MCF 10A (cell line): ENCODE data around the gene CCL19. TPM values are rescaled to one million over a fixed set of nuclear protein-coding genes. Genes with fewer than 3 reads are reported as not detected.

Source experiments
- BruUV-seq: library from RNA; stranded (reverse); fragments of 400-500 nt; replicated peaks from 2 replicates; lab custom pipeline; 2021; lab: Mats Ljungman, UMichigan
- CTCF ChIA-PET: fragments of 300-600 bp; sonication (Branson Sonifier 250); formaldehyde crosslinking; extraction: SDS; loops from one replicate; lab custom pipeline; 2021; ENCODE audit warnings: antibody characterized with exemption, inconsistent platforms; lab: Yijun Ruan, JAX
- POLR2A ChIA-PET: fragments of 300-600, 350-650 bp; sonication (Branson Sonifier 250); formaldehyde crosslinking; extraction: SDS; loops from one replicate; lab custom pipeline; 2020; ENCODE audit warnings: antibody characterized with exemption, inconsistent platforms; lab: Yijun Ruan, JAX
- DNase-seq: peaks from one replicate; pipeline ENCODE4 v3.0.0-alpha.2; 2018; ENCODE audit not compliant: unreplicated experiment
- H3K27ac Mint-ChIP-seq: one replicate; pipeline ENCODE4 v1.8.0; 2022; ENCODE audit warnings: mild to moderate bottlenecking, low read depth, mixed read lengths; ENCODE audit not compliant: unreplicated experiment
- H3K27me3 Mint-ChIP-seq: one replicate; pipeline ENCODE4 v1.8.0; 2022; ENCODE audit warnings: mixed read lengths; ENCODE audit not compliant: insufficient read depth, unreplicated experiment
- H3K36me3 Mint-ChIP-seq: one replicate; pipeline ENCODE4 v1.8.0; 2022; ENCODE audit warnings: mild to moderate bottlenecking, moderate library complexity, mixed read lengths; ENCODE audit not compliant: insufficient read depth, unreplicated experiment
- H3K4me1 Mint-ChIP-seq: one replicate; pipeline ENCODE4 v1.8.0; 2022; ENCODE audit warnings: mixed read lengths; ENCODE audit not compliant: insufficient read depth, unreplicated experiment
- H3K4me3 Mint-ChIP-seq: one replicate; pipeline ENCODE4 v1.8.0; 2022; ENCODE audit warnings: mild to moderate bottlenecking, moderate library complexity, mixed read lengths; ENCODE audit not compliant: unreplicated experiment
- H3K9me3 Mint-ChIP-seq: one replicate; pipeline ENCODE4 v1.8.0; 2022; ENCODE audit warnings: mixed read lengths; ENCODE audit not compliant: unreplicated experiment
- CTCF ChIP-seq: fragments of 200-600 bp; IDR thresholded peaks from one replicate; pipeline ENCODE4 v1.8.0; 2022; ENCODE audit warnings: antibody characterized with exemption, mild to moderate bottlenecking; ENCODE audit not compliant: unreplicated experiment
- intact Hi-C: fragments of 100-400 bp; cut with micrococcal nuclease; formaldehyde crosslinking; loops from 2 replicates; pipeline ENCODE4 v1.14.1; 2022
- total RNA-seq: library from RNA; stranded (reverse); gene quantifications from 2 replicates; pipeline ENCODE4 v1.2.3, GENCODE V29; 2022

The CCL19 gene
- total RNA-seq, 1 experiment from 2014 or later = not detected

DNA sequence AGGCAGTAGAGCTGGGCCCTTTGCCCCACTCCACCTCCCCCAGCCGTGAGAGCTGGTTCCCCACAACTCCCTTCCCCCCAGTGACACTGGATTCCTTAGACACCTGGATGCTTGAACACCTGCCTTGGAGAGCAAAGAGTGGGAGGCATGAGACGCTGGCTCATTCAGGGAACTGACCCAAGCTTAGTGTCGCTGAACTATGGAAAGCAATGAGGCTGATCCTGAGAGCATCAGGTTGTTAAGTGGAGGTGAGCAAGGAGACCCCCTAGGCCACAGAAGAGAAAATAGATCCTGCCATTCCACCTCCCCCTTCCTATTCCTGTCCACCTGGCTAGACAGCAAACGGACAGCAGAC is 2.0 kb downstream of the CCL19 start:
- ChIA-PET POLR2A (no interaction called here), CTCF (interaction anchor here (1.7 kb wide), 1 partner anchor 13 kb away, joined by 5 read pairs; no protein-coding TSS in a partner anchor)
- DNase-seq = no peak
- Mint-ChIP-seq H3K4me3 (no peak overlapping the region), H3K27me3 (no peaks in the 10 kb centered on the region), H3K9me3 (no peaks in the 10 kb centered on the region), H3K27ac (no peak overlapping the region), H3K36me3 (peaks cover 6% of the 10 kb centered on the region), H3K4me1 (no peaks in the 10 kb centered on the region)
- intact Hi-C loops = no loop called here
- no peak for TF ChIP-seq CTCF
- BruUV-seq = no TSS peak

GRCh38 chr9:34688329-34689115 is 2.6 kb downstream of the CCL19 start:
- TF ChIP-seq CTCF = no peak
- no peak overlapping the region for H3K27ac Mint-ChIP-seq
- CTCF ChIA-PET = interaction anchor here (0.6 to 0.9 kb wide), 2 partner anchors 14 to 363 kb away, joined by 3 to 4 read pairs; no protein-coding TSS in a partner anchor
- no peak overlapping the region for H3K4me3 Mint-ChIP-seq
- no peaks in the 10 kb centered on the region for H3K9me3 Mint-ChIP-seq
- POLR2A ChIA-PET = no interaction called here
- no TSS peak for BruUV-seq
- intact Hi-C loops = no loop called here
- no peak for DNase-seq
- no peaks in the 10 kb centered on the region for H3K4me1 Mint-ChIP-seq
- no peaks in the 10 kb centered on the region for H3K27me3 Mint-ChIP-seq
- peaks cover 6% of the 10 kb centered on the region for H3K36me3 Mint-ChIP-seq

DNA sequence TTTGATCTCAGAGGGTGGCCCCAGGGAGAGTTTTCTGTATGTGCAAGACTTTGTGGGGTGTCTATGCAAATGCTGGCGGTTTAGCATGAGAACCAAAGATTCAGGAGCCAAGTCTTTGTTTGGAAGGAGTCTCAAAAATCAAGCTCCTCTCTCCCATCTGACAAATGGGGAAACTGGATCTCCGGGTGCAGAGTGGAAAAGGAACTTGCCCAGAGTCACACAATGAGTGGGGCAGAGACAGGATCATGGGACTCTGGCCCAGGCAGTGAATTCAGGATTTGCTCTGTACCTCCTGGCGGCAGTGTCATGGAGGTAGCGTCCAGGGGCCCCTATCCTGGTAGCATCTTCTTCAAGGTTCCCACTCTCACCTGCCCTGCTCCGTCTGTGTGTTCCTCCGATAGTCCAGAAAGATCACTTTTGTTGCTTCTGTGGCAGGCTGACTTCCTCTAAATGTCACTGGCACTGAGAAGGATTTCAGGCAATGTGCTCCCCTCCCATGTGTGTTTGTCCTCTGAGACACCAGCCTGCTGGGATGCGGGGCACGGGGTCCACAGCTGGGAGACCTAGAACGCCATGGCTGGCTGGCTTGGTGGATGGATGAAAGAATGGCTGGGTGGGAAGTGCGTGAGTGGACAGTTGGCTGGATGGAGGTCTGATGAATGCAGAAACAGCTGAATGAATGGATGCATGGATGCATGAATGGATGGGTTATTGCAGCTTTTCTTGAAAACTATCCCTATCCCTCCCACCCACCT is 3.6 kb downstream of the CCL19 start:
- H3K4me1 Mint-ChIP-seq = no peaks in the 10 kb centered on the region
- no peaks in the 10 kb centered on the region for H3K27me3 Mint-ChIP-seq
- no peaks in the 10 kb centered on the region for H3K9me3 Mint-ChIP-seq
- no peak for TF ChIP-seq CTCF
- H3K36me3 Mint-ChIP-seq = peaks cover 6% of the 10 kb centered on the region
- ChIA-PET POLR2A (no interaction called here), CTCF (interaction anchor here (0.9 to 1.4 kb wide), 3 partner anchors 13 to 15 kb away, joined by 4 to 5 read pairs (median 5); no protein-coding TSS in a partner anchor)
- no TSS peak for BruUV-seq
- H3K4me3 Mint-ChIP-seq = no peak overlapping the region
- no peak for DNase-seq
- no peak overlapping the region for H3K27ac Mint-ChIP-seq
- intact Hi-C loops = no loop called here

- no peak overlapping the region for H3K4me3 Mint-ChIP-seq
- no peak for TF ChIP-seq CTCF
- CTCF ChIA-PET = interaction anchor here (0.6 to 1.4 kb wide), 4 partner anchors 14 to 164 kb away, joined by 3 to 5 read pairs (median 4); no protein-coding TSS in a partner anchor
- no peaks in the 10 kb centered on the region for H3K4me1 Mint-ChIP-seq
- intact Hi-C loops = no loop called here
- H3K27ac Mint-ChIP-seq = no peak overlapping the region
- H3K9me3 Mint-ChIP-seq = no peaks in the 10 kb centered on the region
- peaks cover 6% of the 10 kb centered on the region for H3K36me3 Mint-ChIP-seq
- no peak for DNase-seq
- POLR2A ChIA-PET = no interaction called here
- no peaks in the 10 kb centered on the region for H3K27me3 Mint-ChIP-seq
- BruUV-seq = no TSS peak
Measured at GRCh38 chr9:34686732-34687131, 4.3 kb downstream of the CCL19 start.
